Mesothelial cell of epicardium (in vitro differentiated cells): ENCODE measurements around the gene ATP11C. TPM values are rescaled to one million over a fixed set of nuclear protein-coding genes. Genes with fewer than 3 reads are reported as not detected.

ENCODE experiments used
- DNase-seq, 2 experiments: peaks; one replicate each; pipeline ENCODE4 v3.0.0; 2021; ENCODE audit warnings: low spot score in 2 of 2; ENCODE audit not compliant: unreplicated experiment in 2 of 2
- H3K27ac Mint-ChIP-seq: 2 replicates; pipeline ENCODE4 v1.8.0; 2021; ENCODE audit warnings: mixed read lengths
- H3K27me3 Mint-ChIP-seq: 2 replicates; pipeline ENCODE4 v1.8.0; 2021; ENCODE audit warnings: low read depth, mixed read lengths
- H3K36me3 Mint-ChIP-seq: 2 replicates; pipeline ENCODE4 v1.8.0; 2021; ENCODE audit warnings: mixed read lengths
- H3K4me1 Mint-ChIP-seq: 2 replicates; pipeline ENCODE4 v1.8.0; 2021; ENCODE audit warnings: mixed read lengths
- H3K4me3 Mint-ChIP-seq: 2 replicates; pipeline ENCODE4 v1.8.0; 2021; ENCODE audit warnings: mild to moderate bottlenecking, moderate library complexity, mixed read lengths
- H3K9me3 Mint-ChIP-seq: 2 replicates; pipeline ENCODE4 v1.8.0; 2021; ENCODE audit warnings: mixed read lengths
- CTCF ChIP-seq: fragments of 200-600 bp; sonication (generic); IDR thresholded peaks from one replicate; pipeline ENCODE4 v1.5.0; 2021; ENCODE audit warnings: antibody characterized with exemption; ENCODE audit not compliant: unreplicated experiment
- total RNA-seq: library from RNA; stranded (reverse); gene quantifications from 3 replicates; pipeline ENCODE4 v1.2.1, GENCODE V29; 2021

ATP11C gene
- total RNA-seq, 1 donor from 2014 or later, result 22.1 TPM

GRCh38 chrX:139905051-139905450 is 27.8 kb downstream of the ATP11C start:
- peaks cover 20% of the 10 kb centered on the region for H3K9me3 Mint-ChIP-seq
- DNase-seq, result no peak
- H3K36me3 Mint-ChIP-seq, result no peaks in the 10 kb centered on the region
- TF ChIP-seq CTCF, result no peak
- H3K4me1 Mint-ChIP-seq, result peaks cover 6% of the 10 kb centered on the region
- H3K4me3 Mint-ChIP-seq, result no peak overlapping the region
- no peak overlapping the region for H3K27ac Mint-ChIP-seq
- H3K27me3 Mint-ChIP-seq, result no peaks in the 10 kb centered on the region

- Mint-ChIP-seq H3K36me3 (no peaks in the 10 kb centered on the region), H3K4me1 (peaks cover 4% of the 10 kb centered on the region), H3K27me3 (no peaks in the 10 kb centered on the region)
These were observed 29.6 kb downstream of the ATP11C start for GRCh38 chrX:139903210-139903609.

GRCh38 chrX:139902559-139902958 is 30.3 kb downstream of the ATP11C start:
- Mint-ChIP-seq H3K36me3 (no peaks in the 10 kb centered on the region), H3K4me1 (peaks cover 4% of the 10 kb centered on the region), H3K27me3 (no peaks in the 10 kb centered on the region), H3K9me3 (peaks cover 4% of the 10 kb centered on the region), H3K4me3 (no peak overlapping the region), H3K27ac (no peak overlapping the region)
- DNase-seq, result no peak
- TF ChIP-seq CTCF, result no peak

More at GRCh38 chrX:139903210-139903609, 29.6 kb downstream of the ATP11C start:
- no peak overlapping the region for H3K27ac Mint-ChIP-seq
- peaks cover 8% of the 10 kb centered on the region for H3K9me3 Mint-ChIP-seq
- no peak for TF ChIP-seq CTCF
- no peak overlapping the region for H3K4me3 Mint-ChIP-seq
- no peak for DNase-seq

- H3K9me3 Mint-ChIP-seq, result peaks cover 18% of the 10 kb centered on the region
- H3K27ac Mint-ChIP-seq, result no peak overlapping the region
- no peaks in the 10 kb centered on the region for H3K27me3 Mint-ChIP-seq
- no peaks in the 10 kb centered on the region for H3K36me3 Mint-ChIP-seq
- no peak for DNase-seq
- H3K4me1 Mint-ChIP-seq, result peaks cover 4% of the 10 kb centered on the region
- H3K4me3 Mint-ChIP-seq, result no peak overlapping the region
- no peak for TF ChIP-seq CTCF
These were observed 34.5 kb downstream of the ATP11C start for GRCh38 chrX:139898334-139898733.

GRCh38 chrX:139892512-139892911 is 40.3 kb downstream of the ATP11C start:
- peaks cover 4% of the 10 kb centered on the region for H3K4me1 Mint-ChIP-seq
- peaks cover 23% of the 10 kb centered on the region for H3K9me3 Mint-ChIP-seq
- H3K27me3 Mint-ChIP-seq, result no peaks in the 10 kb centered on the region
- H3K27ac Mint-ChIP-seq, result no peak overlapping the region
- TF ChIP-seq CTCF, result no peak
- no peak overlapping the region for H3K4me3 Mint-ChIP-seq
- no peak for DNase-seq
- peaks cover 1% of the 10 kb centered on the region for H3K36me3 Mint-ChIP-seq

- H3K36me3 Mint-ChIP-seq, result peaks cover 1% of the 10 kb centered on the region
- peaks cover 4% of the 10 kb centered on the region for H3K4me1 Mint-ChIP-seq
- TF ChIP-seq CTCF, result no peak
- no peak overlapping the region for H3K4me3 Mint-ChIP-seq
- no peak overlapping the region for H3K27ac Mint-ChIP-seq
- no peaks in the 10 kb centered on the region for H3K27me3 Mint-ChIP-seq
- DNase-seq, result no peak
- H3K9me3 Mint-ChIP-seq, result peaks cover 21% of the 10 kb centered on the region
These were observed 41.7 kb downstream of the ATP11C start for GRCh38 chrX:139890991-139891700.
